SK-N-SH treated with all-trans-retinoic acid at 6 μM for 48 hours (cell line): ENCODE results near the gene SLC13A3.

ENCODE experiments used
- ATAC-seq: fragments of 200-7000 bp; cut with Tn5 transposase; 3 replicates; pipeline ENCODE4 v1.9.1; 2020; ENCODE audit warnings: mild to moderate bottlenecking, moderate library complexity
- ARNTL ChIP-seq: fragments of 450-650 bp; formaldehyde crosslinking; IDR thresholded peaks from 2 replicates; pipeline ENCODE4 v1.5.0; 2020; ENCODE audit warnings: low read depth, mild to moderate bottlenecking, moderate library complexity, borderline replicate concordance
- ESRRG ChIP-seq: fragments of 250-450 bp; sonication (Bioruptor Pico); IDR thresholded peaks from 2 replicates; pipeline ENCODE4 v1.6.1; 2021; ENCODE audit warnings: mild to moderate bottlenecking
- PPARA ChIP-seq: fragments of 250-450 bp; sonication (Bioruptor Pico); IDR thresholded peaks from 2 replicates; pipeline ENCODE4 v1.5.0; 2020; ENCODE audit warnings: mild to moderate bottlenecking, borderline replicate concordance
- RARB ChIP-seq: fragments of 250-450 bp; sonication (Bioruptor Pico); IDR thresholded peaks from 2 replicates; pipeline ENCODE4 v1.8.0; 2021; ENCODE audit warnings: mild to moderate bottlenecking, moderate library complexity
- TCF4 ChIP-seq: fragments of 250-450 bp; sonication (Bioruptor Pico); IDR thresholded peaks from 2 replicates; pipeline ENCODE4 v1.8.0; 2021; ENCODE audit warnings: mild to moderate bottlenecking, moderate library complexity, borderline replicate concordance
- ZFP3 ChIP-seq: fragments of 250-450 bp; sonication (Bioruptor Pico); IDR thresholded peaks from 2 replicates; pipeline ENCODE4 v1.5.0; 2020; ENCODE audit warnings: mild to moderate bottlenecking, moderate library complexity
- ZFP30 ChIP-seq: fragments of 450-650 bp; formaldehyde crosslinking; IDR thresholded peaks from 2 replicates; pipeline ENCODE4 v1.5.0; 2022; ENCODE audit warnings: mild to moderate bottlenecking, moderate library complexity
- ZNF70 ChIP-seq: fragments of 450-650 bp; formaldehyde crosslinking; IDR thresholded peaks from 2 replicates; pipeline ENCODE4 v1.5.0; 2020; ENCODE audit warnings: mild to moderate bottlenecking, moderate library complexity
- TF ChIP-seq, protein P1 (sequence below): fragments of 250-450 bp; sonication (Bioruptor Pico); IDR thresholded peaks from 2 replicates; pipeline ENCODE4 v1.8.0; 2020; ENCODE audit warnings: mild to moderate bottlenecking, moderate library complexity, borderline replicate concordance
- TF ChIP-seq, protein P2 (sequence below): fragments of 250-450 bp; sonication (Bioruptor Pico); IDR thresholded peaks from 2 replicates; pipeline ENCODE4 v1.5.0; 2020; ENCODE audit warnings: mild to moderate bottlenecking, moderate library complexity

The SLC13A3 gene

DNA sequence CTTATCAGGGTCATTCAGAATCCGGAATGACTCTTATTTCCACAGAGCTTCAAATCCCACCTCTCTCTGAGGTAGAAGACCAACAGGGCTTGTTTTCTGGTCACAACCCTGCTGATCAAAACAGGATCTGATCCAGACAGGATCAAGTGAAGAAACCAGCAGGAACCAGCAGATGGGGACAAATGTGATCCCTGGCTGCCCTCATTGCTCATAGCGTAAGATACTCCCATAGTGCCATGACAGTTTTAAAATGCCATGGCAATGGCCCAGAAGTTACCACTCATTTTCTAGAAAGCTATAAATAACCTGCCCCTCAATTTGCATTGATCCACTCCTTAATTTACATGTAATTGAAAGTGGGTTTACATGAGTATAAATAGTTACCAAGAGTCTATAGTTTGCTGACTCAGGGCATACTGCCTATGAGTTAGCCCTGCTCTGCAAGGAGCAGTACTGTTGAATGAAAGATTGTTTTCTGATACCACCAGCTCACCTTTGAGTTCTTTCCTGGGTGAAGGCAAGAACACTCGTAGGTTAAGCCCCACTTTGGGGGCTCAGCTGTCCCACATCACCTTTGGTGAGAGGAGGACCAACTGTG, 131.7 kb downstream of the SLC13A3 start (continued):
- TF ChIP-seq, protein P1, sequence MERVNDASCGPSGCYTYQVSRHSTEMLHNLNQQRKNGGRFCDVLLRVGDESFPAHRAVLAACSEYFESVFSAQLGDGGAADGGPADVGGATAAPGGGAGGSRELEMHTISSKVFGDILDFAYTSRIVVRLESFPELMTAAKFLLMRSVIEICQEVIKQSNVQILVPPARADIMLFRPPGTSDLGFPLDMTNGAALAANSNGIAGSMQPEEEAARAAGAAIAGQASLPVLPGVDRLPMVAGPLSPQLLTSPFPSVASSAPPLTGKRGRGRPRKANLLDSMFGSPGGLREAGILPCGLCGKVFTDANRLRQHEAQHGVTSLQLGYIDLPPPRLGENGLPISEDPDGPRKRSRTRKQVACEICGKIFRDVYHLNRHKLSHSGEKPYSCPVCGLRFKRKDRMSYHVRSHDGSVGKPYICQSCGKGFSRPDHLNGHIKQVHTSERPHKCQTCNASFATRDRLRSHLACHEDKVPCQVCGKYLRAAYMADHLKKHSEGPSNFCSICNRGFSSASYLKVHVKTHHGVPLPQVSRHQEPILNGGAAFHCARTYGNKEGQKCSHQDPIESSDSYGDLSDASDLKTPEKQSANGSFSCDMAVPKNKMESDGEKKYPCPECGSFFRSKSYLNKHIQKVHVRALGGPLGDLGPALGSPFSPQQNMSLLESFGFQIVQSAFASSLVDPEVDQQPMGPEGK (CRISPR knock-in tag) = no peak
- no peak for TF ChIP-seq ESRRG (CRISPR knock-in tag)
- no peak for TF ChIP-seq ZFP3 (CRISPR knock-in tag)
- no peak for TF ChIP-seq TCF4 (CRISPR knock-in tag)
- TF ChIP-seq ZFP30 (CRISPR knock-in tag) = no peak
- no peak for TF ChIP-seq RARB (CRISPR knock-in tag)

DNA sequence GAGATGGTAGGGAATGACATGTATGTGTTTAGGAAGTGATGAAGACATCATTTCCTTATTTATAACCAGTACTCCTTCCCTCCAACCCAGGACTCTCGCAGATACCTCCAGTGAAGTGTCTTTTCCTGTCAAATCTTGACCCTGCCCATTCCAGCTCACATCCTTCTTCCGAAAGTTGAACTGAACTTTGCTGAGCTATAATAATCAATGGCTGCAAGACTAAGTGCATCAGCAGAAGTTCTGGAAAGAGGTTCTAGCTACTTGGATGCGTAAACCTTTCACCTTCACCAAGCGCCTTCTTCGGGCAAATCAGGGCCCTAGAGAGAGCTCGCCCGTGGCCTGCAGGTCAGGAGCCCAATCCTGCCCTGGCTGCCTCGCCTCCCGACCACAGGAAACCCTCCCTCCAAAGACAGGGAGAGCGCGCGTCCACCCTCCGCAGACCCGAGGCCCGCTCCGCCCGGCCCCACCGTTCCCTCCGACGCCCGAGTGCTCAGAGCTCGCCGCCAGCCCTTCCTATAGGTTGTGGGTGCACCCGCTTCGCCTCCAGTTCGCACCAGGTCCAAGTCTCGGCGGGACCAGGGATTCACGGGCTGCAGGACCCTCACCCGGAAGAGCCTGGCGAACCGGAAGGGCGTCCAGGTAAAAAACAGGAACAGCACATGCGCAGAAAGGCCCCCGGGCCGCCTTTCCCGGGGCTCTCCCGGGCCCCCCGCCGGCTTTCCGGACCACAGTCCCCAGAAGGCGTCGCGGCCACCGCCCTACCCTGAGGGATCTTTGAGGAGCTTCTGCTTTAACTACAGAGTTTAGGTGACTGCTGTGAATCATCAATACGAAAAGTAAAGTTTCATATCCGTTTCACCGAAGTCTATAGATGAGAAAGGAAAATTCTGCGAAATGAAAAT, 138.1 kb downstream of the SLC13A3 start, which contains the start of gene ZNF334:
Gene ZNF334 (minus strand): TSS at position 617 of the 902 bp plus-strand sequence. CDS start 1,457 bp downstream, outside the sequence.
- peak; percentile 76; the same call in 1 of the 2 replicates for TF ChIP-seq ZFP3 (CRISPR knock-in tag)
- no peak for TF ChIP-seq PPARA (CRISPR knock-in tag)
- TF ChIP-seq, protein P2, sequence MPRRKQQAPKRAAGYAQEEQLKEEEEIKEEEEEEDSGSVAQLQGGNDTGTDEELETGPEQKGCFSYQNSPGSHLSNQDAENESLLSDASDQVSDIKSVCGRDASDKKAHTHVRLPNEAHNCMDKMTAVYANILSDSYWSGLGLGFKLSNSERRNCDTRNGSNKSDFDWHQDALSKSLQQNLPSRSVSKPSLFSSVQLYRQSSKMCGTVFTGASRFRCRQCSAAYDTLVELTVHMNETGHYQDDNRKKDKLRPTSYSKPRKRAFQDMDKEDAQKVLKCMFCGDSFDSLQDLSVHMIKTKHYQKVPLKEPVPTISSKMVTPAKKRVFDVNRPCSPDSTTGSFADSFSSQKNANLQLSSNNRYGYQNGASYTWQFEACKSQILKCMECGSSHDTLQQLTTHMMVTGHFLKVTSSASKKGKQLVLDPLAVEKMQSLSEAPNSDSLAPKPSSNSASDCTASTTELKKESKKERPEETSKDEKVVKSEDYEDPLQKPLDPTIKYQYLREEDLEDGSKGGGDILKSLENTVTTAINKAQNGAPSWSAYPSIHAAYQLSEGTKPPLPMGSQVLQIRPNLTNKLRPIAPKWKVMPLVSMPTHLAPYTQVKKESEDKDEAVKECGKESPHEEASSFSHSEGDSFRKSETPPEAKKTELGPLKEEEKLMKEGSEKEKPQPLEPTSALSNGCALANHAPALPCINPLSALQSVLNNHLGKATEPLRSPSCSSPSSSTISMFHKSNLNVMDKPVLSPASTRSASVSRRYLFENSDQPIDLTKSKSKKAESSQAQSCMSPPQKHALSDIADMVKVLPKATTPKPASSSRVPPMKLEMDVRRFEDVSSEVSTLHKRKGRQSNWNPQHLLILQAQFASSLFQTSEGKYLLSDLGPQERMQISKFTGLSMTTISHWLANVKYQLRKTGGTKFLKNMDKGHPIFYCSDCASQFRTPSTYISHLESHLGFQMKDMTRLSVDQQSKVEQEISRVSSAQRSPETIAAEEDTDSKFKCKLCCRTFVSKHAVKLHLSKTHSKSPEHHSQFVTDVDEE (CRISPR knock-in tag) = 0 out of 2 replicates have a peak, but pooled peaks have one; percentile 39
- ATAC-seq = peak; percentile 96

DNA sequence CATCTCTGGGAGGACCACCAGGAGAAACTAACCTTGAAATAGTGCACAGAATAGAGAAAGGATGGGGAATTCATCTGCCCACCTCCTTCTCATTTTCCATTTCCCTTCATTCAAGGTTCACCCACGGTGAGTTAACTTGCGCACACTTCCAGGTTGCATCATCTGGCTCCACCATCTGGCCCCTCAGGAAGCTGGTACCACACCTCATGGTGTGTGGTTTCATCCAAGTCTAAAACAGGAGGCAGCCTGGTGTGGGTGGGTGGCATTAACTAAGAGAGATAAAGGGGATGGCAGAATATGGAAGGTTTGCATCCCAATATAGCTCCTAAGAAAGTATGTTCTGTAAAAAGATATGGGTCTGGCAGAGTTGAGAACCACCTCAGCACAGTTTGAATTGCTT, 141.7 kb downstream of the SLC13A3 start:
- no peak for ATAC-seq
- TF ChIP-seq ARNTL (CRISPR knock-in tag) (no peak), ZNF70 (CRISPR knock-in tag) (no peak), TCF4 (CRISPR knock-in tag) (no peak)
- TF ChIP-seq, protein P2 (CRISPR knock-in tag) = no peak
